ENCODE measurements around the gene BIRC2. TPM values are rescaled to one million over a fixed set of nuclear protein-coding genes. Genes with fewer than 3 reads are reported as not detected.
"Not testable (repeated sequence)": the region's sequence is repeated elsewhere in the genome, so short reads cannot be mapped to it uniquely, and the experiment has no call there.

BIRC2 gene
- total RNA-seq, 1 donor from 2014 or later = 50.4 TPM

GRCh38 chr11:102322560-102322959 lies 24.5 kb upstream of the BIRC2 start:
- no peak for DNase-seq (ENCODE audit: low read depth, low spot score)

GRCh38 chr11:102323542-102324251 lies 23.3 kb upstream of the BIRC2 start:
- DNase-seq (ENCODE audit: low read depth, low spot score) = no peak

- DNase-seq (ENCODE audit: low read depth, low spot score) = no peak
Observed at GRCh38 chr11:102325088-102325487, 21.9 kb upstream of the BIRC2 start.

DNA sequence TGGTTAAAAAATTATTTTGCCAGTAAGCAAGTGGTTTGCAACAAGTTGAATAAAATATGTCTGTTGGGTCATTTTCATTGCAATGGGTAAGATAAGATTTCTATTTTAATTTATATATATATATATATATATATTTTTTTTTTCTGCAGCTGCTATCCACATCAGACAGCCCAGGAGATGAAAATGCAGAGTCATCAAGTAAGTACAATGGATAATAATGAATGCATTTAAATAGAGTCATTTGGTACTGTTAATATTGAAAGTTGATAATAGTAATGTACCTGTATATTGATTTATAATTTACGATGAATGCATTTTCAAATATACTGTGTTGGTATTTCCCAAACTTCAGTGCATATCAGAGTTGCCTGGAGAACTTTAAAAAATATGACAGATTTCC lies 18.3 kb upstream of the BIRC2 start:
- DNase-seq (ENCODE audit: low read depth, low spot score) = no peak

- DNase-seq (ENCODE audit: low read depth, low spot score) = no peak
Observed at GRCh38 chr11:102330231-102330630, 16.8 kb upstream of the BIRC2 start.

GRCh38 chr11:102331341-102331740 lies 15.7 kb upstream of the BIRC2 start:
- no peak for DNase-seq (ENCODE audit: low read depth, low spot score)

- no peak for DNase-seq (ENCODE audit: low read depth, low spot score)
Observed at GRCh38 chr11:102332611-102332994, 14.4 kb upstream of the BIRC2 start.

DNA sequence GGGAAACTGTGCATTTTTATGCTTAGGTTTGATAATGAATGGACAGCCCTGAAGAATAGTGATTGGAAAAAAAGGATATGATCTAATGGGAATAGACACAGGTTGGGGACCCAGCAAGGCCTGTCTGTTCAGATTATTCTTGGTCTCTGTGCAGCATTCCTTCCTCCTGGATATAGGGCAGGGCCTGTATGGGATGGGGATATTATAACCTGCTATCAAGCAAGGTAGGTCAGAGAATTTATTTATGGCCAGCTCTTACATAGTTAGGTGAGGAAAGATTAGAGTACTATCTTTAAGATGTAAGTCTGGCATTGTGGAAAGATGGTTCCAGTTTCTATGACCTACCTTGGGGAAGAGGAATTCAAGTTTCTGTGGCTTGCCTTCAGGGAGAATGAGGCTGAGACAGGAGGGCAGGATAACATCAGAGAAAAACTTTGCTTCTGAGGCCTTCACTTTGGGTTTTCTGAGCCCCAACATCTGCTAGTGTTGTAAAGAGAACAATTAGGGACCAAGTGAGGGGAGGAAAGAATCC lies 8.5 kb upstream of the BIRC2 start:
- no peak for DNase-seq (ENCODE audit: low read depth, low spot score)

DNA sequence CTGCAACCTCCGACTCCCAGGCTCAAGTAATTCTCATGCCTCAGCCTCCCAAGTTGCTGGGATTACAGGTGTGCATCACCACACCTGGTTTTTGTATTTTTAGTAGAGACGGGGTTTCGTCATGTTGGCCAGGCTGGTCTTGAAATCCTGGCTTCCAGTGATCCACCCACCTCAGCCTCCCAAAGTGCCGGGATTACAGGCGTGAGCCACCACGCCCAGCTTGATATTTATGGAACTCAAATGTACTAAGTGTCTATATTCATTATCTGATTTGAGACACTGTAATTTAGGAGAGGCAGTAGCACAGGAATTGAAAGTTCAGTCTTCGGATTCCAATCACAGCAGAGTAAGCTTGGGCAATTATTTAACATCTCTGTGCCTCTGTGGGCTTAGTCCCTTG lies 5.7 kb upstream of the BIRC2 start:
- DNase-seq (ENCODE audit: low read depth, low spot score) = not testable (repeated sequence)

- DNase-seq (ENCODE audit: low read depth, low spot score) = peak; percentile 57
Observed at GRCh38 chr11:102341844-102342318, 5.1 kb upstream of the BIRC2 start.

DNA sequence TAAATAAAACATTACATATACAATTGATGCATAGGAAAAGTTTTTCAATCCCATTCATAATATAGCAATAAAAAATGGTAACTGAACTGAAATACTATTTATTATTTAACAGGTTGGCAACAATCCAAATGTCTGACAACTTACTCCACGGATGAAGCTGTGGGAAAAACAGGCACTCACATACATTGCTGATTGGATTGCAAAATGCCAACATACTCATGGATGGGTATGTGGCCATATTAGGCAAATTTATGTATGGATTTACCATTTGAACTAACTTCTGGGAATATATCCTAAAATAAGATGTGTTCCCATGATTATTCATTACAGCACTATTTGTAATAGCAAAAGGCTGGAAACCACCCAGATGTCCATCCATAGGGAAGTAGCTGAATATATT lies 3.2 kb upstream of the BIRC2 start:
- DNase-seq (ENCODE audit: low read depth, low spot score) = no peak

DNA sequence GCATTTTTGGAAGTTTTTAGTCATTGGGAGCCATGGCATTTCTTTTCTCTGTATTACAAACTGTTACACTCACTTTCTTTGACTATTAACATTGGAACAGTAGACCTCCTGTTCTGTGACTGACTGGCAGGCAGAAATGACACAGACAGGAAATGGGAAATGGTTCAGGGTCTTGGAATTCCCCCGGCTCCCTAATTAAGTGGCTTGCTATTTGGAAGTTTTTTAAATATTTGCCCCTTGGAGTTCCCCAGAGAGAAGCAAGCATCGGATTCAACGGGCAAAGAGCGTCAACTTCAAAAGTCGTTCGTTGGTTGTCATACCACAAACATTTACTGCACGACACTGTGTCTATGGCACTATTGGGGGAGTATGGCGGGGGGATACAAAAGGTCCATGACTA lies 1.1 kb upstream of the BIRC2 start:
- DNase-seq (ENCODE audit: low read depth, low spot score) = peak; percentile 62

DNA sequence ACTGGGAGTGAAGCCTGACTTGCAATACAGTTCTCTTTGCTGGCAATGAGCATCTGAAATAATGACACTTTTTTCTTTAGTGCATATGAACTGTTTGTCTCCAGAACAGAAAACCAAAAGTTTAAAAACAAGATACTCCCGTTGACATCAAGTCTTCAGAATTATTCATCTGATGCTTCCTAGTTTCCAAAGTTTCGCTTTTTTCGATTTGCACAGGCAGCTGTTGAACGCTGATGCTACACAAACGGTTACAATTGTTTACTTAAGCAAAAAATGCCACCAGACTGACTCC lies 612 bp upstream of the BIRC2 start:
- DNase-seq (ENCODE audit: low read depth, low spot score) = no peak

- no peak for DNase-seq (ENCODE audit: low read depth, low spot score)
Observed at GRCh38 chr11:102347462-102348370, 702 bp downstream of the BIRC2 start.

- no peak for DNase-seq (ENCODE audit: low read depth, low spot score)
Observed at GRCh38 chr11:102357116-102357515, 10.1 kb downstream of the BIRC2 start.

GRCh38 chr11:102359372-102359771 lies 12.4 kb downstream of the BIRC2 start:
- no peak for DNase-seq (ENCODE audit: low read depth, low spot score)

DNA sequence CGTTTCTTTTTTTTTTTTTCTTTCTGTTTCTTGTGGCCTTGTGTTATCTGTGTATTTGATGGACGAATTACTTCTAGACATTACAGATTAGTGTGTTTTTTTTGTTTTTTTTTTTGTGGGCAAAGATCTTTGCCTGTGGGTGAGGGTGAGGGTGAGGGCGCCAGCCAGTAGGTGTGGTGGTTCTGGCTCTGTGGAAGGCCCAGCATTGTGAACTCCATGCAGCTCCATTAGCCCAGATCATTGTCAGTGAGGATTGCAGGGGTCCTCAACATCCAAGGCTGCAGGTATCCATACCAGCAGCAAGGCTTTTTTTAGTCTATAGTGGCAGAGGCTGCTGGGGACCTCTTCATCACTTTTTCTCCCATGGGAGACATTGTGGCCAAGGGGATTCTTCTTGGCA lies 13.7 kb downstream of the BIRC2 start:
- DNase-seq (ENCODE audit: low read depth, low spot score) = no peak

- no peak for DNase-seq (ENCODE audit: low read depth, low spot score)
Observed at GRCh38 chr11:102361086-102362031, 14.3 kb downstream of the BIRC2 start.

DNA sequence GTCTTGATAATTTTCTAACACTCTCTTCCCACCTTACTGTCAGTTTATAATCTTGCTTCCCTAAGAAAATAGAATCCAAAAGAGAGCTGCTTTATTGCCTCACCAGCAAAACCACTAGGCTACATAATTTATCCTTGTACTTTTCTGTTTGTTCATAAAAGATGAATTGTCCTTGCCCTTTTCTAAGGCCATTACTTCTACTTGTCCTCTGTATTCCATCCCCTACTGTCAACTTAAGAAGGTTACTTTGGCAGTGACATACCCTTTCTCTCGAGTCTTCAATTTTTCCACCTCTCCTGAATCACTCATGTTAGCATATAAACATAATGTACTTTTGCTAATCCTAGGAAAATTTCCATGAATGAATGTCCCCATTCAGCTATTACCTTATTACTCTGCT lies 18.0 kb downstream of the BIRC2 start:
- no peak for DNase-seq (ENCODE audit: low read depth, low spot score)

DNA sequence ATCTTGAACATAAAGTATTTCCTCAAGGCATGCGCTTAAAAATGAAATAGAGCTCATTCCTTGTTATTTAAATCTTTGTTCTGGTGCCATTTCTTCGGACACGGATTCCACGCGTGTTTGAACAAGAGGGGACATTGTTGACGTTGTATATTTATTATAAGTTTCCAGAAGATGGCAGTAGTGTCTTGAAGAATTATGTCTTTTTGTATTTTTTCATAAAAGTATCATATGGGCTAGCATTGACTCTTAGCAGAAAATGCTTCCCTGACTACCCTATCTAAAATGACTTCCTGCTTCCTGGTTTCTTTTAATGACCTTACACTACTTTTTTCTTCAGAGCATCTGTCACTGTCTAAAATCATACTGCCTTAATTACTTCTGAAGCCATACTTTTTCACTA lies 20.4 kb downstream of the BIRC2 start:
- DNase-seq (ENCODE audit: low read depth, low spot score) = no peak

DNA sequence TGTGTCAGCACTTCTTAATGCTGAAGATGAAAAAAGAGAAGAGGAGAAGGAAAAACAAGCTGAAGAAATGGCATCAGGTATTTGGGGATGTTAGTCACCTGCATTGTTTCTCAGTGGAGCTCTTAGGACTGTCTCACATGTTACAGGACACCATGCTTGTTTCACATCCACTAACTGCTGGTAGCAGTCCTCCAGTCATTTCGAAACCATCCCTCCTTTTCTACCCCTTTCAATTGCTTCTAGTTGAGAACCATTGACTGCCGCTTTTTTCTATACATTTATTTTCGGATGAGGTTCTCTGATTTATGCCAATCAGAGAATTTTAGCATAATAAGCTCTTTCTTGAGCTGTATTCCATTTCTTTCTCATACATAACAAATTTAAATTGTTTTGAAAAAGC lies 21.5 kb downstream of the BIRC2 start:
- no peak for DNase-seq (ENCODE audit: low read depth, low spot score)

All from pulmonary artery endothelial cell (primary cell).